HG02623 (cell line): Measurements from ENCODE around the gene TTC3.

Source experiments
- ATAC-seq: cut with Tn5 transposase; IDR thresholded peaks from one replicate; pipeline ENCODE4 v1.9.1; 2021; ENCODE audit warnings: moderate library complexity; ENCODE audit not compliant: unreplicated experiment

TTC3 gene

GRCh38 chr21:37192019-37192418, 119.0 kb downstream of the TTC3 start:
- no peak for ATAC-seq

GRCh38 chr21:37193006-37193405, 120.0 kb downstream of the TTC3 start:
- no peak for ATAC-seq

- no peak for ATAC-seq
These were observed 120.6 kb downstream of the TTC3 start for GRCh38 chr21:37193676-37194075.

- no peak for ATAC-seq
These were observed 122.0 kb downstream of the TTC3 start for GRCh38 chr21:37195059-37195458.

GRCh38 chr21:37195610-37196009, 122.6 kb downstream of the TTC3 start:
- ATAC-seq: no peak

- ATAC-seq: no peak
These were observed 123.8 kb downstream of the TTC3 start for GRCh38 chr21:37196847-37197246.

GRCh38 chr21:37197746-37198145, 124.7 kb downstream of the TTC3 start:
- ATAC-seq: no peak

GRCh38 chr21:37199057-37199924, 126.2 kb downstream of the TTC3 start:
- no peak for ATAC-seq

- no peak for ATAC-seq
These were observed 127.8 kb downstream of the TTC3 start for GRCh38 chr21:37200641-37201480.

- no peak for ATAC-seq
These were observed 129.4 kb downstream of the TTC3 start for GRCh38 chr21:37202221-37203110.

GRCh38 chr21:37204580-37204979, 131.5 kb downstream of the TTC3 start:
- no peak for ATAC-seq

GRCh38 chr21:37206496-37206895, 133.4 kb downstream of the TTC3 start:
- ATAC-seq: no peak

- peak; percentile 58 for ATAC-seq
These were observed 134.5 kb downstream of the TTC3 start for GRCh38 chr21:37207441-37208009.

GRCh38 chr21:37208056-37208721, 135.1 kb downstream of the TTC3 start:
- ATAC-seq: peak; percentile 45

- ATAC-seq: peak; percentile 28
These were observed 135.7 kb downstream of the TTC3 start for GRCh38 chr21:37208741-37209225.

GRCh38 chr21:37210130-37210529, 137.1 kb downstream of the TTC3 start:
- no peak for ATAC-seq

- ATAC-seq: no peak
These were observed 137.7 kb downstream of the TTC3 start for GRCh38 chr21:37210799-37211198.

GRCh38 chr21:37214952-37215351, 141.9 kb downstream of the TTC3 start:
- ATAC-seq: no peak

GRCh38 chr21:37219761-37220432, 146.8 kb downstream of the TTC3 start:
- ATAC-seq: no peak
